ENCODE results near the gene MXRA7. TPM values are rescaled to one million over a fixed set of nuclear protein-coding genes. Genes with fewer than 3 reads are reported as not detected.

Gene MXRA7
- total RNA-seq, 2 experiments from 2014 or later, result 1.6 to 4.9 TPM

- H3K79me2 ChIP-seq (ENCODE audit: insufficient read depth, low read depth, low read length), result peaks cover 5% of the 10 kb centered on the region; the same call in 1 of the 2 replicates
- H3K27ac ChIP-seq (ENCODE audit: low read depth, low read length, poor library complexity, severe bottlenecking), result no peak overlapping the region
- H2AFZ ChIP-seq (ENCODE audit: low read length), result peak overlapping the region; percentile 94; the same call in 1 of the 2 replicates
- H3K9me2 ChIP-seq (ENCODE audit: insufficient read depth, low read length), result no peaks in the 10 kb centered on the region
- H3K36me3 ChIP-seq (ENCODE audit: insufficient read depth, low read length), result no peaks in the 10 kb centered on the region
- no TSS peak for BruUV-seq (replicated peaks)
- H3K4me2 ChIP-seq (ENCODE audit: low read length), result 0 out of 2 replicates have a peak overlapping the region, but pooled peaks have one; percentile 66
- peaks cover 25% of the 10 kb centered on the region for H3K4me1 ChIP-seq (ENCODE audit: insufficient read depth, low read length, poor library complexity, severe bottlenecking)
- DNase-seq (ENCODE audit: low spot score), result no peak
- no peaks in the 10 kb centered on the region for H4K20me1 ChIP-seq (ENCODE audit: insufficient read depth, low read length)
- peaks cover 7% of the 10 kb centered on the region; the same call in 1 of the 2 replicates for H3K9me3 ChIP-seq (ENCODE audit: low read length)
- ChIA-PET CTCF (ENCODE audit: unreplicated experiment) (no interaction called here), POLR2A (no interaction called here)
- intact Hi-C loops (cut with micrococcal nuclease; ENCODE audit: unreplicated experiment), result loop anchor here (5.0 kb wide), 1 partner anchor 113 kb away; no protein-coding TSS in a partner anchor
- TF ChIP-seq EZH2phosphoT487 (IDR thresholded peaks at IDR 0.05; ENCODE audit: borderline replicate concordance, low read depth, low read length) (no peak), CTCF (conservative IDR thresholded peaks at IDR 0.05; ENCODE audit: low read length) (no peak)
- H3K4me3 ChIP-seq (ENCODE audit: low read depth, low read length, poor library complexity, severe bottlenecking), result no peak overlapping the region
These were observed 40.6 kb downstream of the MXRA7 start for GRCh38 chr17:76670020-76670717.

GRCh38 chr17:76667786-76668453 is 42.8 kb downstream of the MXRA7 start:
- POLR2A ChIA-PET, result no interaction called here
- BruUV-seq (replicated peaks), result no TSS peak

More at GRCh38 chr17:76667786-76668453, 42.8 kb downstream of the MXRA7 start:
- intact Hi-C loops (cut with micrococcal nuclease; ENCODE audit: unreplicated experiment), result no loop called here
- Histone ChIP-seq H3K9me3 (ENCODE audit: low read length) (peaks cover 7% of the 10 kb centered on the region; the same call in 1 of the 2 replicates), H3K79me2 (ENCODE audit: insufficient read depth, low read depth, low read length) (peaks cover 5% of the 10 kb centered on the region; the same call in 1 of the 2 replicates), H4K20me1 (ENCODE audit: insufficient read depth, low read length) (no peaks in the 10 kb centered on the region), H3K9me2 (ENCODE audit: insufficient read depth, low read length) (no peaks in the 10 kb centered on the region), H3K4me2 (ENCODE audit: low read length) (no peak overlapping the region), H3K36me3 (ENCODE audit: insufficient read depth, low read length) (no peaks in the 10 kb centered on the region), H3K4me3 (ENCODE audit: low read depth, low read length, poor library complexity, severe bottlenecking) (no peak overlapping the region), H3K4me1 (ENCODE audit: insufficient read depth, low read length, poor library complexity, severe bottlenecking) (peaks cover 20% of the 10 kb centered on the region), H2AFZ (ENCODE audit: low read length) (no peak overlapping the region), H3K27ac (ENCODE audit: low read depth, low read length, poor library complexity, severe bottlenecking) (no peak overlapping the region)
- TF ChIP-seq CTCF (conservative IDR thresholded peaks at IDR 0.05; ENCODE audit: low read length) (no peak), EZH2phosphoT487 (IDR thresholded peaks at IDR 0.05; ENCODE audit: borderline replicate concordance, low read depth, low read length) (no peak)
- CTCF ChIA-PET (ENCODE audit: unreplicated experiment), result no interaction called here
- no peak for DNase-seq (ENCODE audit: low spot score)

Measured in OCI-LY7 (cell line).